Islet of Langerhans (tissue), 1 donor: Measurements from ENCODE around the gene ADARB2.

Experiments used
- FAIRE-seq: peaks from one replicate; lab custom pipeline; 2011; peaks lifted over from hg19 to GRCh38; lab: Jason Lieb, UNC

ADARB2 gene

GRCh38 chr10:1522237-1522636 lies 215.1 kb downstream of the ADARB2 start:
- FAIRE-seq = no peak

- FAIRE-seq = no peak
Measured at GRCh38 chr10:1521741-1522140, 215.6 kb downstream of the ADARB2 start.

DNA sequence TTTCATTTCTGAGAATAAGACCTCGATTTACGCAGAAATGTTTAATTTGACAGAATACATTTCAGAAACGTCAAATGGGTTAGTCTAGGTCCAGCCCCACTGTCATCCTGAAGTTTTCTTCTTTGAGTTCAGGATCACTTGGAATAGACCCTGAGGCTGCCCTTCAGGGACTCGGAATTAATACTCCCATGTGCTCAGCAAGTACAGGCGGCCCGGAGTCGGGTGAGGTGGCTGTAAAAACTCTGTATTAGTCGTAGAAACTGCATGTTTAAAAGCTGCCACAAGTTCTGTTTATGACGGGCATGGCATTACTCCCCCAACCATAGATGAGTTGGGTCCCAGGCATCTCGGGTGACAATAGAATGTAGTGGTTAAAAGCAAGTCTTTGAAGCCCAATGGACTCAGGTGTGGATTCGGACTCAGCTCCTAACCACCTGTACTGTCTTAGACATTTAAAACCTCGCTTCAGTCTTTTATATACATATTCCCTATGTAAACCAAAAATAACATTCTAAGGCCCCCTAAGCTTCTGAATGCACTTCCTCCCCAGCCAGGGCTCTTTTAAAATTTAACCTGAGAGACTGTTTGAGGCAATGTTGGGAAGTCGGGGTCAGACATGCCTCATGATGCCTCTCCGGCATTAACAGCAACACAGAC lies 216.3 kb downstream of the ADARB2 start:
- no peak for FAIRE-seq

GRCh38 chr10:1519391-1519790 lies 217.9 kb downstream of the ADARB2 start:
- FAIRE-seq = no peak

DNA sequence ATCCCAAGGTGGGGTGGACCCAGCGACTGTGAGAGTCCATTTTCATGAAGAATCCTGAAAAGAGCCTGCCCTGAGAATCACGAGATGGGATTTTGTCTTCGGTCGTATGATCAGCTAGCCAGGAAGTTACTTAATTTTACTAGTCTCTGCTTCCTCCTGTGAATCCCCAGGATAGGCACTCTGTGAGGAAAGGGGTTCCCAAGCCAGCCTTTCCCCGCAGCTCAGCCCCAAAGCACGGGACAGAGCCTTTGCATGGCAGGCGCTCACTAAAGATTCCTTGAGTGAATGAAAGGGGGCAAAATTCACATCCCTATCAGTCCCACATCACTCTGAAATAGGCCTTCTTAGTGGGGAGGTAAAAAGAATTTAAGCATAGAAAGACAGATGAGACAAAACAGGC lies 219.6 kb downstream of the ADARB2 start:
- FAIRE-seq = no peak

GRCh38 chr10:1516492-1517165 lies 220.7 kb downstream of the ADARB2 start:
- no peak for FAIRE-seq

- FAIRE-seq = no peak
Measured at GRCh38 chr10:1515780-1516491, 221.4 kb downstream of the ADARB2 start.

GRCh38 chr10:1515121-1515779 lies 222.1 kb downstream of the ADARB2 start:
- no peak for FAIRE-seq

DNA sequence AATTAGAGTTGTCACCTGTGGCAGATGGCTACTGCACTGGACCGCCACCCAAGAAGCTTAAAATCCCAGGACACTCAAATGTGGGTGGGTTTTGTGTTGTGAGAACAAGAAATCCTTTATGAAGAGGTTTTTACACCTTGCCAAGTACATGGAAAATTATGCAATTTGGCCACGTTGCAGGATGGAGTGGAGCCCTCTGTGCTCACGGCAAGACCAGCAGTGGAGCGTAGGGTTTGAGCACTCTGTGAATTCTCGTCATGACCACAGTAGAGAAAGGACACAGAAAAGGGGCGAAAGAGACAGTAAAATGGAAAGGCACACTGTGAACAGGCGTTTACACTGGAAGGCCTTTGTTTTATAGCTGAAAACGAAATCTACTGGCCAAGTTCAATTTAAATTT lies 222.6 kb downstream of the ADARB2 start:
- FAIRE-seq = no peak

DNA sequence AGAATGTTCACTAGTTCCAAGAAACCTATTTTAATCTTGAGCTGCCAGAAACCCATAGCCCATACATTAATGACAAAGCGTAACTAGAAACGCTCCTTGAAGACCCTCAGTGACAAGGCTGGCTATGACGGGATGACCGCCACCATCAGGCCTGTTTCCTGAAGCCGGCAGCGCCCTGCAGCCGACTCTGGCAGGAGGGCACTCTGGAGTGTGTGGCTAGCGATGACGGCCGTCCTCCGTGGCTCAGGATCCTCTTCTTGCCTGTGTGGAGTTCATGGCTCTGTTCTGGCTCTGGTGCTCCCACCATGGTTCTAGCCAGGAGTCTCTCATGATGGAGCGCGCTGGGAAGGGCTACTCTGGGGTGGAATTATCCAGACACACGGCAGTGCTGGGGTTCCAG lies 224.1 kb downstream of the ADARB2 start:
- FAIRE-seq = no peak

- FAIRE-seq = no peak
Measured at GRCh38 chr10:1509011-1509530, 228.3 kb downstream of the ADARB2 start.

GRCh38 chr10:1508096-1508495 lies 229.2 kb downstream of the ADARB2 start:
- FAIRE-seq = no peak

GRCh38 chr10:1507436-1507835 lies 229.9 kb downstream of the ADARB2 start:
- no peak for FAIRE-seq

GRCh38 chr10:1504940-1505339 lies 232.4 kb downstream of the ADARB2 start:
- FAIRE-seq = no peak

- no peak for FAIRE-seq
Measured at GRCh38 chr10:1504286-1504685, 233.0 kb downstream of the ADARB2 start.

GRCh38 chr10:1502451-1502850 lies 234.9 kb downstream of the ADARB2 start:
- FAIRE-seq = no peak

GRCh38 chr10:1499359-1499957 lies 237.9 kb downstream of the ADARB2 start:
- no peak for FAIRE-seq

DNA sequence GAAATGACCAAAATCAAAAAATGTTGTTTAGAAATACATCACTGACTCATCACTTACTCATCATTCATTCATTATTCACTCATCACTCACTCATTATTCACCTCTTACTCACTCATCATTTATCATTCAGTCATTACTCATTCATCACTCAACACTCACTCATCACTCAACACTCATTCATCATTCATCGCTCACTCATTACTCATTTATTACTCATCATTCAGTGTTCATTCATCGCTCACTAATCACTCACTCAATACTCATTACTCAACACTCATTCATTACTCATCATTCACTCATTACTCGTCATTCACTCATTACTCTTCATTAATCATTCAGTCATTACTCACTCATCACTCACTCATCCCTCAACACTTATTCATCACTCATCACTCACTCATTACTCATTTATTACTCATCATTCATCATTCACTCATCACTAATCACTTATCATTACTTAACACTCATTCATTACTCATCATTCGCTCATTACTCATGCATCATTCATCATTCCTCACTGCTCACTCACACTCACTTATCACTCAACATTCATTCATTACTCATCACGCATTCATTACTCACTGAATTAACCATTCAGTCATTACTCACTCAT lies 238.5 kb downstream of the ADARB2 start:
- FAIRE-seq = no peak

DNA sequence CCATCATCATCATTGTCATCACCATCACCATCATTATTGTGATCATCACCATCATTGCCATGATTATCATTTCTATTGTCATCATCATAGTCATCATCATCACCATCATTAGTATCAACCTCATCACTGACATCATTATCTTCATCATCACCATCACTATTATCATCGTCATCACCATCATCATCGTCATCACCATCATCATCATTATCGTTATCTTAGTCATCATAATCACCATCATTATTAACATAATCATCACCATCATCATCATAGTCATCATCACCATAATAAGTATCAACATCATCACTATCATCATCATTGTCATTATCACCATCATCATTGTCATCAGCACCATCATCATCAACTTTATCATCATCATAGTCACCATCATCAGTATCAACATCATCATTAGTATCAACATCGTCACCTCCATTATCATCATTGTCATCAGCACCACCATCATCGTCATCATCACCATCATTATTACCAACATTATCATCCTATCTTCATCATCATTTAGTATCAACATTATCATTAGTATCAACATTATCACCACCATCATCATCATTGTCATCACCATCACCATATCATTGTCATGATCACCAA lies 241.3 kb downstream of the ADARB2 start:
- FAIRE-seq = no peak

DNA sequence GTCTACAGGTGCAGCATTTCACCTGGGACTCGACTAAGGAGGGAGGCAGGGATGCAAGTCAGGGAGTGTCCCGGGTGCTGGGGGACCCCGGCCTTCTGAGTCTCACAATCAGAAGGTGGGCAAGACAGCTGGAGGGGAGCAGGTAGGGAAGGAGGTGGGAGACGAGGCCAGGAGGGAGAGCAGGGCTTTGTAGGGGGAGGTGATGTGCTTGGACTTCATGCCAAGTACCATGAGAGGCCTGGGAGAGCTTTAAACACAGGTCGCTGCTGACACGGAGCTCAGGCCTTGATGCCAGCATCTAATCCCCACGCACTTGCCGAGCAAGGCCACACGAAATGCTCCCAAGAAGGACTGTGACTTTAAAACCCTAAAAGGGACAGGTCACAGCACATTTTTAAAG lies 244.7 kb downstream of the ADARB2 start:
- no peak for FAIRE-seq

DNA sequence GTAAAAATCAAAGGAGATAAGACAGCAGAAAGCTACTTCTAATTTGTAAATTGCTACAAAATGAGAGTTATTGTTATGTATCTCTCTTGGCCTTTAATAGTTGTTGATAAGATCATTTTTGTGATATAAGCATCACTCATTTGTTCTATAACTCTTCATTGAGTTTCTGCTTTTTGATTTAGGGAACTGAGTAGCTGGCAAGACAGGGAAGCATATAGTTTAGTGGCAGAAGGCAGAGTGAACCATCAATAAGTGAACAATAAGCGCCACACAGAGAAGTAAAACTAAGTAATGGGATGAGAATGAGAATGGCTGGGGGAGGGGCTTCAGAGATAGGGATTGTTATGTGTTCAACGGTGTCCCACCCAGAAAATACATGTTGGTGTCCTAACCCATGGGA lies 245.4 kb downstream of the ADARB2 start:
- FAIRE-seq = no peak

- FAIRE-seq = no peak
Measured at GRCh38 chr10:1489801-1490200, 247.5 kb downstream of the ADARB2 start.
